H9 (cell line): Measurements from ENCODE around the gene HCCS. TPM values are rescaled to one million over a fixed set of nuclear protein-coding genes. Genes with fewer than 3 reads are reported as not detected.

ENCODE experiments used
- DNase-seq: peaks from one replicate; pipeline ENCODE4 v3.0.0-alpha.2; 2017
- H2AFZ ChIP-seq: one replicate; pipeline ENCODE4 v1.6.1; 2013; ENCODE audit warnings: mild to moderate bottlenecking, low read length, control low read depth, moderate library complexity
- H2AK5ac ChIP-seq: 2 replicates; pipeline ENCODE4 v1.6.1; 2013; ENCODE audit warnings: low read length, control low read depth, mixed read lengths; ENCODE audit not compliant: insufficient read length
- H2BK120ac ChIP-seq: one replicate; pipeline ENCODE4 v1.6.1; 2013; ENCODE audit warnings: low read depth, mild to moderate bottlenecking, low read length, control low read depth, inconsistent platforms; ENCODE audit not compliant: poor library complexity, severe bottlenecking
- H2BK12ac ChIP-seq: 2 replicates; pipeline ENCODE4 v1.6.1; 2013; ENCODE audit warnings: low read length, control low read depth, mixed read lengths, low read depth; ENCODE audit not compliant: insufficient read length
- H2BK15ac ChIP-seq: 2 replicates; pipeline ENCODE4 v1.6.1; 2013; ENCODE audit warnings: low read depth, low read length, control low read depth
- H2BK20ac ChIP-seq: one replicate; pipeline ENCODE4 v1.6.1; 2013; ENCODE audit warnings: low read depth, mild to moderate bottlenecking, low read length, control low read depth, inconsistent platforms; ENCODE audit not compliant: poor library complexity, severe bottlenecking
- H2BK5ac ChIP-seq: 2 replicates; pipeline ENCODE4 v1.6.1; 2013; ENCODE audit warnings: low read length, control low read depth, mixed read lengths; ENCODE audit not compliant: insufficient read length
- H3K14ac ChIP-seq: 2 replicates; pipeline ENCODE4 v1.6.1; 2013; ENCODE audit warnings: low read length, control low read depth; ENCODE audit not compliant: insufficient read depth
- H3K18ac ChIP-seq: 2 replicates; pipeline ENCODE4 v1.6.1; 2013; ENCODE audit warnings: low read depth, mild to moderate bottlenecking, mixed read lengths, low read length, control low read depth; ENCODE audit not compliant: insufficient read length
- H3K23ac ChIP-seq: 2 replicates; pipeline ENCODE4 v1.6.1; 2013; ENCODE audit warnings: low read length, control low read depth, mixed read lengths, low read depth; ENCODE audit not compliant: insufficient read length
- H3K23me2 ChIP-seq: 2 replicates; pipeline ENCODE4 v1.6.1; 2013; ENCODE audit warnings: low read depth, mild to moderate bottlenecking, mixed read lengths, low read length, control low read depth; ENCODE audit not compliant: insufficient read length, poor library complexity, severe bottlenecking
- H3K27ac ChIP-seq: 2 replicates; pipeline ENCODE4 v1.5.1; 2013; ENCODE audit warnings: low read length, control low read depth, mixed read lengths, low read depth; ENCODE audit not compliant: insufficient read length
- H3K27me3 ChIP-seq: 2 replicates; pipeline ENCODE4 v1.6.1; 2013; ENCODE audit warnings: low read length, control low read depth, inconsistent platforms; ENCODE audit not compliant: insufficient read depth
- H3K4ac ChIP-seq: 2 replicates; pipeline ENCODE4 v1.6.1; 2013; ENCODE audit warnings: low read depth, mild to moderate bottlenecking, control low read depth, inconsistent platforms, low read length, moderate library complexity
- H3K4me1 ChIP-seq: 2 replicates; pipeline ENCODE4 v1.6.1; 2013; ENCODE audit warnings: low read length, control low read depth, inconsistent platforms; ENCODE audit not compliant: insufficient read depth
- H3K4me2 ChIP-seq: 2 replicates; pipeline ENCODE4 v1.6.1; 2013; ENCODE audit warnings: low read length, control low read depth, mixed read lengths; ENCODE audit not compliant: insufficient read length, insufficient read depth
- H3K56ac ChIP-seq: 2 replicates; pipeline ENCODE4 v1.6.1; 2013; ENCODE audit warnings: low read depth, mild to moderate bottlenecking, mixed read lengths, low read length, control low read depth; ENCODE audit not compliant: insufficient read length
- H3K79me1 ChIP-seq: 2 replicates; pipeline ENCODE4 v1.6.1; 2013; ENCODE audit warnings: low read depth, mild to moderate bottlenecking, moderate library complexity, low read length, control low read depth, inconsistent platforms; ENCODE audit not compliant: insufficient read depth, poor library complexity, severe bottlenecking
- H3K79me2 ChIP-seq: 2 replicates; pipeline ENCODE4 v1.6.1; 2013; ENCODE audit warnings: low read length, control low read depth, inconsistent platforms; ENCODE audit not compliant: insufficient read depth
- H3K9ac ChIP-seq: 2 replicates; pipeline ENCODE4 v1.6.1; 2013; ENCODE audit warnings: low read length, control low read depth, mixed read lengths; ENCODE audit not compliant: insufficient read length; ENCODE audit errors: extremely low read depth
- H3K9me3 ChIP-seq: one replicate; pipeline ENCODE4 v1.6.1; 2013; ENCODE audit warnings: low read depth, low read length, inconsistent platforms; ENCODE audit not compliant: control insufficient read depth
- H3T11ph ChIP-seq: one replicate; pipeline ENCODE4 v1.6.1; 2013; ENCODE audit warnings: mild to moderate bottlenecking, low read length, control low read depth, inconsistent platforms
- H4K20me1 ChIP-seq: one replicate; pipeline ENCODE4 v1.6.1; 2013; ENCODE audit not compliant: control insufficient read depth, insufficient read length, insufficient read depth
- H4K5ac ChIP-seq: 2 replicates; pipeline ENCODE4 v1.6.1; 2013; ENCODE audit warnings: low read depth, mild to moderate bottlenecking, mixed read lengths, low read length, control low read depth; ENCODE audit not compliant: insufficient read length
- H4K8ac ChIP-seq: replicated peaks from 2 replicates; pipeline ENCODE4 v1.6.1; 2013; ENCODE audit warnings: low read length, control low read depth, mixed read lengths, low read depth; ENCODE audit not compliant: insufficient read length
- H4K91ac ChIP-seq: 2 replicates; pipeline ENCODE4 v1.6.1; 2013; ENCODE audit warnings: low read depth, mild to moderate bottlenecking, moderate library complexity, mixed read lengths, low read length, control low read depth; ENCODE audit not compliant: insufficient read length
- H3K27ac Mint-ChIP-seq, 3 experiments: 2 replicates in 2 of 3; 3 replicates in 1 of 3; pipeline ENCODE4 v1.8.0; 2020 to 2021; ENCODE audit warnings: mixed read lengths in 3 of 3, mild to moderate bottlenecking in 1 of 3, moderate library complexity in 1 of 3
- H3K27me3 Mint-ChIP-seq: 2 replicates; pipeline ENCODE4 v1.8.0; 2021; ENCODE audit warnings: low read depth, mild to moderate bottlenecking, moderate library complexity, mixed read lengths
- H3K36me3 Mint-ChIP-seq, 3 experiments: 2 replicates in 2 of 3; 3 replicates in 1 of 3; pipeline ENCODE4 v1.8.0; 2020 to 2021; ENCODE audit warnings: low read depth in 3 of 3, mixed read lengths in 3 of 3; ENCODE audit not compliant: insufficient read depth in 1 of 3
- H3K4me1 Mint-ChIP-seq, 2 experiments: 2 replicates each; pipeline ENCODE4 v1.8.0; 2020; ENCODE audit warnings: mixed read lengths in 2 of 2
- H3K4me3 Mint-ChIP-seq, 2 experiments: 2 replicates in 1 of 2; 3 replicates in 1 of 2; pipeline ENCODE4 v1.8.0; 2020 to 2021; ENCODE audit warnings: mild to moderate bottlenecking in 2 of 2, mixed read lengths in 2 of 2, moderate library complexity in 1 of 2
- H3K9me3 Mint-ChIP-seq, 2 experiments: 2 replicates in 1 of 2; 3 replicates in 1 of 2; pipeline ENCODE4 v1.8.0; 2020; ENCODE audit warnings: mild to moderate bottlenecking in 2 of 2, mixed read lengths in 2 of 2, moderate library complexity in 1 of 2
- total RNA-seq: library from RNA; stranded (reverse); gene quantifications from 2 replicates; pipeline ENCODE4 v1.2.1, GENCODE V29; 2021
- TF ChIP-seq, protein P1 (sequence below): fragments of 200-600 bp; sonication (generic); conservative IDR thresholded peaks from 3 replicates; pipeline ENCODE4 v1.8.0; 2021; ENCODE audit warnings: antibody characterized with exemption, mild to moderate bottlenecking

HCCS gene
- total RNA-seq, 1 experiment from 2014 or later = 39.2 TPM

DNA sequence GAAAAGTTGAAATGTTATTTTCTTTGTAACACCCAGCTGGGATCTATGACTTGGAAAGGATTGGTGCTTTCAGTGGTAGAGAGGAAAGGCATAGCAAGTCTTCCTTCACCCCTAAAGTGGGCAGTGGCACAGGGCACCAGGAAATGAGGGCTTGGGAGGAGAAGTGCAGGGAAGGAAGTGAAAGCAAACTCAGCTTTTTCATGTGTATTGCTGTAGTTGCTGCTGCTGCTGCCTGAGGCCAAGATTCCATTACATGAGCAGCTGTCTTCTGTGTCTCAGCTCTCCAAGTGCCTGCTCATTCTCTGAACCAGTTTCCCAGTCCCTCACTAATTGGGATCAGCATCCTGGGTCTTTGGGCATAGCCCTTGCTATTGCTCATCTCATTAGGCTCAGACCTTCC is 2.6 kb downstream of the HCCS start:
- no peak for DNase-seq
- Mint-ChIP-seq H3K27ac (no peak overlapping the region), H3K4me3 (no peak overlapping the region; a peak in 1 of 5 replicates), H3K27me3 (no peaks in the 10 kb centered on the region), H3K36me3 (peaks cover 17 to 59% (median 38%) of the 10 kb centered on the region in 3 experiments), H3K9me3 (peaks cover 48 to 49% of the 10 kb centered on the region in 2 experiments), H3K4me1 (0 out of 4 replicates have a peak, but pooled peaks cover 0 to 4% of the 10 kb centered on the region in 2 experiments)
- Histone ChIP-seq H2AFZ (no peak overlapping the region), H3K23ac (no peak overlapping the region), H2BK20ac (no peak overlapping the region), H2BK120ac (no peak overlapping the region), H3K9me3 (no peaks in the 10 kb centered on the region), H4K91ac (no peak overlapping the region), H2BK12ac (no peak overlapping the region), H4K5ac (no peak overlapping the region), H3T11ph (no peak overlapping the region), H3K4ac (no peak overlapping the region), H2BK15ac (no peak overlapping the region), H3K79me2 (peaks cover 3% of the 10 kb centered on the region; the same call in 1 of the 2 replicates), H3K4me1 (no peaks in the 10 kb centered on the region), H4K8ac (no peak overlapping the region), H3K23me2 (peaks cover 3% of the 10 kb centered on the region), H3K27me3 (no peaks in the 10 kb centered on the region), H3K14ac (no peak overlapping the region; the same call in 1 of the 2 replicates), H3K18ac (no peak overlapping the region), H3K56ac (no peak overlapping the region), H4K20me1 (no peaks in the 10 kb centered on the region), H3K27ac (no peak overlapping the region), H3K9ac (no peak overlapping the region), H3K4me2 (no peak overlapping the region), H3K79me1 (peaks cover 3% of the 10 kb centered on the region), H2AK5ac (no peak overlapping the region), H2BK5ac (no peak overlapping the region)
- TF ChIP-seq, protein P1, sequence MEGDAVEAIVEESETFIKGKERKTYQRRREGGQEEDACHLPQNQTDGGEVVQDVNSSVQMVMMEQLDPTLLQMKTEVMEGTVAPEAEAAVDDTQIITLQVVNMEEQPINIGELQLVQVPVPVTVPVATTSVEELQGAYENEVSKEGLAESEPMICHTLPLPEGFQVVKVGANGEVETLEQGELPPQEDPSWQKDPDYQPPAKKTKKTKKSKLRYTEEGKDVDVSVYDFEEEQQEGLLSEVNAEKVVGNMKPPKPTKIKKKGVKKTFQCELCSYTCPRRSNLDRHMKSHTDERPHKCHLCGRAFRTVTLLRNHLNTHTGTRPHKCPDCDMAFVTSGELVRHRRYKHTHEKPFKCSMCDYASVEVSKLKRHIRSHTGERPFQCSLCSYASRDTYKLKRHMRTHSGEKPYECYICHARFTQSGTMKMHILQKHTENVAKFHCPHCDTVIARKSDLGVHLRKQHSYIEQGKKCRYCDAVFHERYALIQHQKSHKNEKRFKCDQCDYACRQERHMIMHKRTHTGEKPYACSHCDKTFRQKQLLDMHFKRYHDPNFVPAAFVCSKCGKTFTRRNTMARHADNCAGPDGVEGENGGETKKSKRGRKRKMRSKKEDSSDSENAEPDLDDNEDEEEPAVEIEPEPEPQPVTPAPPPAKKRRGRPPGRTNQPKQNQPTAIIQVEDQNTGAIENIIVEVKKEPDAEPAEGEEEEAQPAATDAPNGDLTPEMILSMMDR = no peak
